Mesenteric fat pad (tissue), 1 donor: ENCODE results near the gene GPC6. TPM values are rescaled to one million over a fixed set of nuclear protein-coding genes. Genes with fewer than 3 reads are reported as not detected.

Experiments used
- DNase-seq: peaks from one replicate; pipeline ENCODE4 v3.0.0-alpha.2; 2020; ENCODE audit warnings: low spot score
- total RNA-seq: library from RNA; stranded (reverse); fragmentation: NEBNext Ultra II Directional; extraction: Animal tissue kit (Norgen Biotek cat#: 25700); gene quantifications from one replicate; pipeline ENCODE4 v1.2.1, GENCODE V29; 2021
- donor health status: DM: yes; HTN: yes; CAD: no.

The GPC6 gene
- total RNA-seq, 1 donor from 2014 or later: 23.1 TPM

DNA sequence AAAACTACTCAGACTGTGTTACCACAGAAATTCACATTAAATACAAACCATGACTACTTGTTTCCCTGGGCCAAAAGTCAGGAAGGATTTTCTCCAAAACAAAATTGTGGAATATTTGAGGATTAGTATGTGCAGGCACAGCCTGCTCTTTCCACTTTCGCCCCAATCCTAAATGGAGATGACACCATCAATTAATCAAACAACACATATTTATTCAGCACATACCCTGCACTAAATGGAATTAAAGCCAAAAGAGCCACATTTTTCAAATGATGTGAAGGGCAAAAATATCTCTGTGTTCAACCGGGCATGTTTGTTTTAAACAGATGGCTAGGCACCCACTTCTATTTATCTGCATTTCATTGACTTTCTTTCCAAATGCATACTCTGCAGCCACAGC lies 729.8 kb downstream of the GPC6 start:
- no peak for DNase-seq

- DNase-seq: no peak
Measured at GRCh38 chr13:93957371-93957770, 730.8 kb downstream of the GPC6 start.

DNA sequence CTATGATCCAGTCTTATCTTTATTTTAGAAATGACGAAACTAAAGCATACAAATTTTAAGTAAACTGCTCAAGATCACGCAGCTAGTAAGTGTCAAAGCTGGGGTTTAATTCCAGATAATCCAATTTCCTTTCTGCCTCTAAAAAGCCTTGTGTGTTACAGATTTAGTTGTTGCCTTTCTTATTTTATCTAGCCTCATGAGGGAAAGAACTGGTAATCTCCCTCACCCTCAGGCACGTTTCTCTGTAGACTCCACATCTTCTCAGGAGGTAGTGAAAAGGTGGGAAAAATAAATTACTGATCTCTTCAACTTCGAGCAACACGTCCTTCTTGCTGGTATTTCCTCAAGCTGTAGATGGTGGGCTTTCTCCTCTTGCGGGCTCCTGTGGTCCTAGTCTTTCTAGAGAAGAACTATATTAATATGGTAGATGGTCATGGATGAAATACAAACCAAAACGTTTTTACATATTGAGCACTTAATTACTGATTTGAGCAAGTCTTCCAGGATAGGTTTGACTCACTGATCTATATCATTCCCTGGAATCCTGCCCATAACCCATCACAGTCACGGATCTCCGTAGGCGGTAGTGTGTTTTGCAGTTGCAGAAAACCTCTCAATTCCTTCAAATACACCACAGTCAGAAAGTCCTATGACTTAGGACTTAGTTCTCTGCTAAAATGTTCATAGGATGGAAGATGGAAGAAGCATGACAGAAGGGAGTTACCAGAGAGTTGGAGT lies 733.4 kb downstream of the GPC6 start:
- no peak for DNase-seq

DNA sequence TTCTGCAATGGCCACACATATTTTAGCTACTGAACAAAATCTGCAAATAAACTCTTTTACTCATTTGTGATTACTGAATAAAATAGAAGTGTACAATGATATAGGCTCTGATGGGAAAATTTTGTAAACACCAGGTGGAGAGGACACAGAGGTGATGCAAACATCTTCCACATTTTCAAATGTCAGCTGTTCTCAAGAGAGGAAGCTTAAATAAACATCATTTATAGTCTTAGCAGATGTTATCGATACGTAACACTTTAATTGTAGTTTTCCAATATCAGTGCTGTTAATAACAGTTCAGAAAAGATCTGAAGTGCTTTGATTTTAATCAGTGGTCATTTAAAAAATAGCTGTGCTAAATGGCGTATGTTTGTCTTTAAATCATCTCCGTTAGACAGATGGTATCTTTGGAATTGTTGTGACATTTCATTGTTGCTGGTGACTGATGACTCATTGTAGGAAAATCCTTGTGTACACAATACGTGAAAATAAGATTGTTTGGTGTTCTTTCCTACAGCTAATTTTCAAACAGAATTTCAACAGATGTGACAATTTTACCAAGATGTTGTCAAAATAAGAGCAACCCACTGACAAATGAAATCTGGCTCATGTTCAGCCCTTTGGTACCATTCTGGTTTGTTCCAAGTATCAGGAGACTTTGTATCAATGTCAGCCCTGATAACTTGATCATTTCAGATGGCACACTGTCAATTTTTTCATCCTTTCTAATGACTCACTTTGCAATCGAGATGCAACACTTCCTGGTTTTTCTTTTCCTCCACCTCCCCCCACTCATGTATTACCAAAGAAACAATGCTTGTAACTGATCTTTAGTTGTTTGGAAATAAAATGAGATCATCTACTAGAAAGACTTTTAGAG lies 736.9 kb downstream of the GPC6 start:
- DNase-seq: no peak

- DNase-seq: no peak
Measured at GRCh38 chr13:93964146-93964512, 737.5 kb downstream of the GPC6 start.

GRCh38 chr13:93965587-93965986 lies 739.0 kb downstream of the GPC6 start:
- no peak for DNase-seq

DNA sequence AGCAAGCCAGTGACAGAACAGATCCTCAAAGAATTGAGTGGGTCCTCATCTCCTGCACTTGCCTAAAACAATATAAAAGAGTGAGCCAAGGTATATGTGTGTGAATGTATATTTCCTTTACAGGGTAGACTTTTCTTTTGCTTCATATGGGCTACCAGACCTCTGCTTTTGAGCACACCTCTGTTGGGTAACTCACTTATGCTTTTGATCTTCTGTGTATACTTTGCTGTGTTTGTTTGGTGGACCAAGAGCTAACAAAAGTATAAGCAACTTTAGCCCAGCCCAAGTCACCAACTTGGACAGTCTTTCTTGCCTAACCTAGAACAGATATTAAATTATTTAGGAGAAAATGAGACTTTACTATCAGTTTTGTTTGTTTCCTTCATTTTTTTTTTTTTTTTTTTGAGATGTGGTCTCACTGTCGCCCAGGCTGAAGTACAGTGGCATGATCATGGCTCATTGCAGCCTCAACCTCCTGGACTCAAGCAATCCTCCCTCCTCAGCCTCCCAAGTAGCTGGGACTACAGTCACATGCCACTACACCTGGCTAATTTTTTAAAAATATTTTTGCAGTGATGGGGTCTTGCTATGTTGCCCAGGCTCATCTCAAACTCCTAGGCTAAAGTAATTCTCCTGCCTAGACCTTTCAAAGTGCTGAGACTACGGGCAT lies 739.8 kb downstream of the GPC6 start:
- DNase-seq: no peak

GRCh38 chr13:93967286-93967685 lies 740.7 kb downstream of the GPC6 start:
- no peak for DNase-seq

DNA sequence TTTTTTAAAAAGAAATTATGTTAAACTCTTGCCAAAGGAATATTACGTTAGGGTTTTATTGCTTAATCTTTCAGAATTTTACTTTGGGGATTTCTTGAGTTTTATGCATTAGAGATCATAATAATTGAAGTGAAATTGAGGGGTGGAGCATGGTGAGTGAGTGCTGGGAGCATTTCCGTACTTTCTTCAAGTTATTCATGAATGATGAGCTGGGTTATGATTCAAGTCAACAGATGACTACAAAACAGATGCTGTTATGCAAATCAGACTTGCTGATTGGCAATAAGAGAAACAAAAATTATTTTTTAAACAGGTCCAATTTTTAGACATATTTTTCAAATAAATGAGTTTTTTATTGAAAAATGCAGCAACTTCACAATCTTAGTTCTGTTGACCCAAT lies 748.6 kb downstream of the GPC6 start:
- DNase-seq: no peak

DNA sequence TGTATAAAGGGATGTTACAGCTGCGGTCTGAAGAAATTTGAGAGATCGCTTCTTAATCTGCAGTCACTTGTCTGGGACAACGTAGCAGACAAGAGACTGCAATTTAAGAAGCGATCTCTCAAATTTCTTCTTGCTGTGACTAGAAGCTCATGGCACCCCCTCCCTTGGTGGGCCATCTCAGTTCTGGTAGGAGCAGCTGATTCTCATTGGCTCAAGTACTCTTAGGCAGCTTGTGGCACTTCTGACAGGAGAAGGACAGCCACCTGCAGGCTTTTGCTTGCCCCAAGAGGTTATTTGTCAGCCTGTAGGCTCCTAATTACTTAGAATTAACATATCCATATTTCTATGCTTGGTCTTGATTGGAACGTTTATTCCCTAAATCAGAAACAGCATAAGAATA lies 749.9 kb downstream of the GPC6 start:
- no peak for DNase-seq

DNA sequence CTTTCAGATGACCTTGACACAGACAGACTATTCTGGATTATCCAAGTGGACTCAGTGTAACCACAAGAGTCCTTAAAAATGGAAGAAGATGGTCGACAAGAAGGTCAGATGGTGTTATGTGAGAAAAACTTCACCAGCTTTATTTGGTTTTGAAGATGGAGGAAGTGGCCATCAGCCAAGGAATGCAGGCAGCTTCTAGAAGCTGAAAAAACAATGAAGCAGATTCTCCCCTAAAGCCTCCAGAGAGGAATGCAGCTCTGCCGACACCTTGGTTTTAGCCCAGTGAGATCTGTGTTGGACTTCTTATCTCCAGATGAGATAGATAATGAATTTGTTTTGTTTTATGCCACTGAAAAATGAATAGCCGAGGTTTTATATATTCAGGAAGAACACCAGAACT lies 751.4 kb downstream of the GPC6 start:
- no peak for DNase-seq

GRCh38 chr13:93981426-93981977 lies 754.9 kb downstream of the GPC6 start:
- no peak for DNase-seq

- DNase-seq: no peak
Measured at GRCh38 chr13:93982179-93982918, 755.7 kb downstream of the GPC6 start.

GRCh38 chr13:93984052-93984451 lies 757.4 kb downstream of the GPC6 start:
- DNase-seq: no peak

DNA sequence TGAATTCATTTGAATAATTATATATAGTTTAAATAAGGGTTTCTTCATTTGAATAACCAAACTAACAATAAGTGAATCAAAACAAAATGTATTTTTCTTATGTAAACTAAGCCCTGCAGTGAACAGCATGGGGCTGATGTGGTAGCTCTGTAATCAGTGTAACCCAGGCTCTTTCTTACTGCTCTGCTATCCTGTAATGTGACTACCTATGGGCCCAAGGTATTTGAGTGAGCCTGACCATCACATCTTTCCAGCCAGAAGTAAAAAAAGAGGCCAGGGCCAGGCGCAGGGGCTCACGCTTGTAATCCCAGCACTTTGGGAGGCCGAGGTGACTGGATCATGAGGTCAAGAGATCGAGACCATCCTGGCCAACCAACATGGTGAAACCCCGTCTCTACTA lies 758.3 kb downstream of the GPC6 start:
- DNase-seq: no peak

- DNase-seq: no peak
Measured at GRCh38 chr13:93987458-93987857, 760.9 kb downstream of the GPC6 start.

GRCh38 chr13:93991569-93991968 lies 765.0 kb downstream of the GPC6 start:
- DNase-seq: no peak

GRCh38 chr13:93996481-93996880 lies 769.9 kb downstream of the GPC6 start:
- DNase-seq: no peak

- no peak for DNase-seq
Measured at GRCh38 chr13:94006296-94006695, 779.7 kb downstream of the GPC6 start.

DNA sequence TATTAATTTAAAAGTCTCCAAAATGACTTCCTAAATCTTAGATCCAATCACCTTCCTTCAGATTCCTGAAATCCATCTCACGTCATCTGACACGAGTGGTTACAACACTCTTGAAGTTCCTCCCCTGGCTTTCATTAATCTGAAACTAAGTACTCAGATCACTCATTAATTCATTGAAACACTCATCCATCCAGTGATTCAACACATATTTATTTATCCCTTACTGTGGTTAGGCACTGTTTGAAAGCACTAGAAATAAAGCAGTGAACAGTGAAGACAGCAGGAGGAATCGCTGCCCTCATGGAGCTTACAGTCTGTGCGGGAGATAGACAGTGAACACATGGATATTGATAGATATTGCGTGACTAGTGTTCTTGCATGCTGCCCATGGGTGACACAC lies 780.5 kb downstream of the GPC6 start:
- DNase-seq: no peak

- DNase-seq: no peak
Measured at GRCh38 chr13:94009701-94010100, 783.1 kb downstream of the GPC6 start.
